ENCODE measurements around the gene DAB1. TPM values are rescaled to one million over a fixed set of nuclear protein-coding genes. Genes with fewer than 3 reads are reported as not detected.

DAB1 gene
- total RNA-seq, 2 donors from 2014 or later: 8.7 to 13.6 TPM

GRCh38 chr1:56948403-56949023, 475.3 kb downstream of the DAB1 start:
- H3K36me3 Mint-ChIP-seq (ENCODE audit: low read depth): no peaks in the 10 kb centered on the region
- no peak overlapping the region for H3K4me3 Mint-ChIP-seq
- H3K27ac Mint-ChIP-seq: no peak overlapping the region
- ATAC-seq (no peak), DNase-seq (no peak)
- H3K4me1 Mint-ChIP-seq: no peaks in the 10 kb centered on the region
- H3K9me3 ChIP-seq (ENCODE audit: control insufficient read depth, low read length, poor library complexity, severe bottlenecking): no peaks in the 10 kb centered on the region
- H3K27me3 Mint-ChIP-seq: no peaks in the 10 kb centered on the region
